Epithelial cell of proximal tubule (primary cell): ENCODE data around the gene EHHADH. TPM values are rescaled to one million over a fixed set of nuclear protein-coding genes. Genes with fewer than 3 reads are reported as not detected.

Experiments
- DNase-seq: peaks from one replicate; pipeline ENCODE4 v3.0.0-alpha.2; 2011; ENCODE audit warnings: low read depth
- H3K4me3 ChIP-seq: 2 replicates; pipeline ENCODE4 v1.5.1; 2011; ENCODE audit warnings: low read depth, mild to moderate bottlenecking, low read length
- total RNA-seq: library from RNA; depleted of rRNA; stranded (reverse); fragments of >200 nt; gene quantifications from 2 replicates; pipeline ENCODE4 v1.2.3, GENCODE V29; 2015
- TF ChIP-seq, protein P1 (sequence below): conservative IDR thresholded peaks from 2 replicates; pipeline ENCODE4 v1.5.1; 2012; ENCODE audit warnings: low read depth, mild to moderate bottlenecking, low read length

Gene EHHADH
- total RNA-seq, 1 donor from 2014 or later: 9.3 TPM

DNA sequence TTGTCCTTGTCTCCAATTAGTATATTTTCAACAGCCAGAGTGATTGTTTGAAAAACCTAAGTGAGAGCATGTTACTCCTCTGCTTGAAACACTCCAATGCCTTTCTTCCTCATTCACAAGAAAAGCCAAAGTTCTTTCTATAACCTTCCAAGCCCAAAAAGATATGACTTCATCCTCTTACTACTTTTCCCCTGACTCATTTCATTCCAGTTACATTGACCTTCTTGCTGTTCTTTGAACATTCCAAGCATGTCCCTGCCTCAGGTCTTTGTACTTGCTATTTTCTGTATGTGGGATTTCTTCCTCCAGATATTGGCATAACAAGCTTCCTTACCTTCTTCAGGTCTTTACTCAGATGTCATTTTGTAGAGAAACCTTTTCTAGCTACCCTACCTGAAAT is 28.3 kb downstream of the EHHADH start:
- TF ChIP-seq, protein P1, sequence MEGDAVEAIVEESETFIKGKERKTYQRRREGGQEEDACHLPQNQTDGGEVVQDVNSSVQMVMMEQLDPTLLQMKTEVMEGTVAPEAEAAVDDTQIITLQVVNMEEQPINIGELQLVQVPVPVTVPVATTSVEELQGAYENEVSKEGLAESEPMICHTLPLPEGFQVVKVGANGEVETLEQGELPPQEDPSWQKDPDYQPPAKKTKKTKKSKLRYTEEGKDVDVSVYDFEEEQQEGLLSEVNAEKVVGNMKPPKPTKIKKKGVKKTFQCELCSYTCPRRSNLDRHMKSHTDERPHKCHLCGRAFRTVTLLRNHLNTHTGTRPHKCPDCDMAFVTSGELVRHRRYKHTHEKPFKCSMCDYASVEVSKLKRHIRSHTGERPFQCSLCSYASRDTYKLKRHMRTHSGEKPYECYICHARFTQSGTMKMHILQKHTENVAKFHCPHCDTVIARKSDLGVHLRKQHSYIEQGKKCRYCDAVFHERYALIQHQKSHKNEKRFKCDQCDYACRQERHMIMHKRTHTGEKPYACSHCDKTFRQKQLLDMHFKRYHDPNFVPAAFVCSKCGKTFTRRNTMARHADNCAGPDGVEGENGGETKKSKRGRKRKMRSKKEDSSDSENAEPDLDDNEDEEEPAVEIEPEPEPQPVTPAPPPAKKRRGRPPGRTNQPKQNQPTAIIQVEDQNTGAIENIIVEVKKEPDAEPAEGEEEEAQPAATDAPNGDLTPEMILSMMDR: no peak
- peak; percentile 87 for DNase-seq
- H3K4me3 ChIP-seq: no peak overlapping the region

DNA sequence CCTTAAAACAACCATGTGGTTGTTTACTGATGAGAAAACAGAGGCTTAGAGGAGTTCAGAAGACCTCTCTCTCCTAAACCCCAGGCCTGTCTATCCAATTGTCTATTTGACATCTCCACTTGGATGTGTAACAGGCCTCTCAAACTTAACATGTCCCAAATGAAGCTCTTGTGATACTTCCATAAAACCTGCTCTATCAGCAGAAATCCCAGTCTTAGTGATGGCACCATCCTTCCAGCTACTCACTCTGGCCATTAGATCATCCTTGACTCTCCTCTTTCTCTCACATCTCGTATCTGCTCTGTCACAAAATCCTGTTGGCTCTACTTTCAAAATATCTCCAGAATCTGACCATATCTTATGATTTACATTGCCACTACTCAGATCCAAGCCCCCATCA is 28.8 kb downstream of the EHHADH start:
- TF ChIP-seq, protein P1: no peak
- no peak for DNase-seq

DNA sequence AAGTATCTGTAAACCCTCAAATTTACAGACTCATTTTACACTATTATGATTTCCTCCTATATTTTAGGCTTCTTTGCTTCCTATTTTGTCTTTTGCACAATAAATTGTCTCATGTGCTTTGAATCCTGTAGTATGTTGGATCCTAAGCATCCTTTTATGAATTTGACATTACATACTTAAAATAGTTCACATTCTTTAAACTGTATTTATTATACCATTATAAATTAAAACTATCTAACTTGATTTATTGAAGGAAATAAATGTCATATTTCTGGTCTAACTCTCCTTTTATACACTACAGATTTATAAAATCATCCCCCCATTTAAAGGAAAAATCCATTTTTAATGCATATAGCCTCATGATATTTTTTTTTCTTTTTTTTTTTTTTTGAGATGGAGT is 32.6 kb downstream of the EHHADH start:
- TF ChIP-seq, protein P1: no peak
- DNase-seq: no peak
- no peak overlapping the region for H3K4me3 ChIP-seq

More for the DNA sequence above, 28.8 kb downstream of the EHHADH start:
- H3K4me3 ChIP-seq: no peak overlapping the region

DNA sequence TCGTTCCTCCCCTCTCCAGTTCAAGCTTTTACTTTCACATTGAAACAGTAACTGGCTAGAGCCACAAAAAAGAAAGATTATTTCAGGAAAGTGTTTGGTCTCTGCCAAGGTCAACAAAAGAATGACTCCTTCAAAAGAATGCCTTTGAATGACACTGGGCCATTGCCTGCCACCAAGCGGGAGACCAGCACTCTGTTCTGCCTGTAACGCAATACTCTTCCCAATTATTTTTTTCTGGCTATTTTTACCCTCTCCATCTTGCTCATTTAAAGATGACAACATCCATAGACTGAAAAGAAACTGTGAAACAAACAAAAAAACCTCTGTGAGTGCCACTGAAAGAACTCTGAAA is 37.3 kb downstream of the EHHADH start:
- H3K4me3 ChIP-seq: no peak overlapping the region
- TF ChIP-seq, protein P1: no peak
- no peak for DNase-seq

DNA sequence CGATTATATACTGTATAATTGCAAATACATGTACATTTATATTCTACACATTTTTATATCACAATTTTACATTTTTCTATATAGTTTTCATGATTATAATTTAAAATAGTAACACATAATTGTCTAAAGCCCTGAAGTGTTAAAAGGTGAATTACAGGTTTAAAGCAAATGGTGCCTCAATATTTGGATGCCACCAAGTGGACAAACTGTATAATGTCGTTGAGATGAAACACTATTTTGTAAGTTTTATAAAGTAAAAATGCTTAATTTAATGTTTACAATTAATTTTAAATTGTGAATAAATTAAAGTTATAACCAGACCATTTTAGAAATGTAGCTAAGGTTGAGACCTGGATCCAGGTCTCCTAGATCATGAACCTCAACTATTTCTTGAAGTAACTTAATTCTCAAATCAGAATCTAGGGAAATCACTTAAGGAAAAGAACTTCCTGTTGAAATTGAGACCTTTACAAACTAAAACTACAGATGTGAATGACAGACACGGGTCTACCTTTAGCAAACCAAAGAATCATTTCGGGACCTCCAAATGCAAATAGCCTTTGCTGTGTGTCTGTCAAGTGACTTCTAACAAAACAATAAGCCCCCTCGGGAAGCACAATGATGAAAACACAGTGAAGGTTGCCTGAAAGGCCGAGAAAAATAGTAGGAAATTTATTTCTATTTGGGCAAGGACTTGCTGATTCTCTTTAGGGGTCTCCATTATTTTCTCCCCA is 37.8 kb downstream of the EHHADH start:
- TF ChIP-seq, protein P1: peak; percentile 59
- H3K4me3 ChIP-seq: no peak overlapping the region
- no peak for DNase-seq

DNA sequence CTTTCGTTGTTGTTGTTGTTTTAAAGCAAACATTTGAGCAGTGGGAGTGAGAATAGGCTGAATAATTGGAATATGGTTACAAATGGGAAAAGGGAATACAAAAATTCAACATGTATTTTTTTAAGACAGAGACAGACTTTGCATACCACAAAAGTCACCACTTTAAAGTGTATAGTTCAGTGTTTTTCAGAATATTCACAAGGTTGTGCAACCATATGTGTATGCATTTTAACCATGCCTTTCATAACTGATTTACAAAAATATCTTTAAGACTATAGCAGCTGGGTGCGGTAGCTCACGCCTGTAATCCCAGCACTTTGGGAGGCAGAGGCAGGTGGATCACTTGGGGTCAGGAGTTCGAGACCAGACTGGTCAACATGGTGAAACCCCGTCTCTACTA is 41.3 kb downstream of the EHHADH start:
- TF ChIP-seq, protein P1: no peak
- no peak overlapping the region for H3K4me3 ChIP-seq
- no peak for DNase-seq

DNA sequence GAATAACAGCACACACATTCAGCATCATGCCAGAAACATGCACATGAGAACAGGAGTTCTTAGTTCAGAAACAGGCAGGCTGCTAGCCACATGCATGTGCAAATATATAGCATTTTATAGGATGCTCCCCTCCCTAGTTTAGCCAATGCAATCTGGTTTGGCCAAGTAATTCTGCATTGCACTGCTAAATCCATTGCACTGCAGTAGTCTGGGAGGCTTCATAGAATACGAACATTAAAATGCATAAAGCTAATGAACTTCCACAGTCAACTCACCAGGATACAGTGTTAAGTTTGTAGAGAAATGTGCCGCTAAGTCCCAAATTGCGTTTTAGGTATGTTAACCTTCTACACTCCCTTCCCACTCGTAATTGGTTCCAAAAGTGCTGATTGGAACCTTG is 41.8 kb downstream of the EHHADH start:
- TF ChIP-seq, protein P1: no peak
- H3K4me3 ChIP-seq: no peak overlapping the region
- no peak for DNase-seq
